ENCODE measurements around the gene TRMU. TPM values are rescaled to one million over a fixed set of nuclear protein-coding genes. Genes with fewer than 3 reads are reported as not detected.

The TRMU gene
- total RNA-seq, 6 experiments from 2014 or later = 17.2 to 24.2 (median 19.9) TPM

DNA sequence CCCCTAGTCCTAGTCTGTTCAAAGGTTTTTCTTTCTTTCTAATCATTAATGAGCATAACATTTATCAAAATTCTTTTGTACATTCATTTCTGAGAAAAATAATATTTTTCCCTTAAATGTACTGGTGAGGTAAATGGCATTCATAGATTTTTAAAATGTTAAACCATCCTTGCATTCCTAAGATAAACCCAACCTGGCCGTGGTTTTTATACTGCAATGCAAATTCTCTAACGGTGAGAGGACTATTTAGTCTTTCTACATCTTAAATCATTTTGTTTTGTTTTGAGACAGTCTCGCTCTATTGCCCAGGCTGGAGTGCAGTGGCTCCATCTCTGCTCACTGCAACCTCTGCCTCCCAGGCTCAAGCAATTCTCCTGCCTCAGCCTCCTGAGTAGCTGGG, 40.6 kb downstream of the TRMU start:
- H3K9me3 ChIP-seq = no peaks in the 10 kb centered on the region
- no peak for TF ChIP-seq POLR2A (IDR thresholded peaks at IDR 0.05)
- TF ChIP-seq, protein P1, sequence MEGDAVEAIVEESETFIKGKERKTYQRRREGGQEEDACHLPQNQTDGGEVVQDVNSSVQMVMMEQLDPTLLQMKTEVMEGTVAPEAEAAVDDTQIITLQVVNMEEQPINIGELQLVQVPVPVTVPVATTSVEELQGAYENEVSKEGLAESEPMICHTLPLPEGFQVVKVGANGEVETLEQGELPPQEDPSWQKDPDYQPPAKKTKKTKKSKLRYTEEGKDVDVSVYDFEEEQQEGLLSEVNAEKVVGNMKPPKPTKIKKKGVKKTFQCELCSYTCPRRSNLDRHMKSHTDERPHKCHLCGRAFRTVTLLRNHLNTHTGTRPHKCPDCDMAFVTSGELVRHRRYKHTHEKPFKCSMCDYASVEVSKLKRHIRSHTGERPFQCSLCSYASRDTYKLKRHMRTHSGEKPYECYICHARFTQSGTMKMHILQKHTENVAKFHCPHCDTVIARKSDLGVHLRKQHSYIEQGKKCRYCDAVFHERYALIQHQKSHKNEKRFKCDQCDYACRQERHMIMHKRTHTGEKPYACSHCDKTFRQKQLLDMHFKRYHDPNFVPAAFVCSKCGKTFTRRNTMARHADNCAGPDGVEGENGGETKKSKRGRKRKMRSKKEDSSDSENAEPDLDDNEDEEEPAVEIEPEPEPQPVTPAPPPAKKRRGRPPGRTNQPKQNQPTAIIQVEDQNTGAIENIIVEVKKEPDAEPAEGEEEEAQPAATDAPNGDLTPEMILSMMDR (IDR thresholded peaks at IDR 0.05) = no peak
- 94% methylated on average over 3 of the region's 3 CpGs for WGBS (ENCODE audit: insufficient coverage, low coverage, low lambda C conversion rate, missing lambda C conversion rate)
- ATAC-seq (no peak), DNase-seq (no peak)
- peak overlapping the region in 1 of 3 donors; percentile 45 for H3K4me3 ChIP-seq
- no peaks in the 10 kb centered on the region for H3K36me3 ChIP-seq
- H3K4me1 ChIP-seq = peaks cover 0 to 54% (median 12%) of the 10 kb centered on the region in 4 donors
- intact Hi-C loops (cut with DNase I) = no loop called here
- H3K27ac ChIP-seq = peak overlapping the region in 2 of 3 donors; percentile 93 to 96
- H3K27me3 ChIP-seq = no peaks in the 10 kb centered on the region

DNA sequence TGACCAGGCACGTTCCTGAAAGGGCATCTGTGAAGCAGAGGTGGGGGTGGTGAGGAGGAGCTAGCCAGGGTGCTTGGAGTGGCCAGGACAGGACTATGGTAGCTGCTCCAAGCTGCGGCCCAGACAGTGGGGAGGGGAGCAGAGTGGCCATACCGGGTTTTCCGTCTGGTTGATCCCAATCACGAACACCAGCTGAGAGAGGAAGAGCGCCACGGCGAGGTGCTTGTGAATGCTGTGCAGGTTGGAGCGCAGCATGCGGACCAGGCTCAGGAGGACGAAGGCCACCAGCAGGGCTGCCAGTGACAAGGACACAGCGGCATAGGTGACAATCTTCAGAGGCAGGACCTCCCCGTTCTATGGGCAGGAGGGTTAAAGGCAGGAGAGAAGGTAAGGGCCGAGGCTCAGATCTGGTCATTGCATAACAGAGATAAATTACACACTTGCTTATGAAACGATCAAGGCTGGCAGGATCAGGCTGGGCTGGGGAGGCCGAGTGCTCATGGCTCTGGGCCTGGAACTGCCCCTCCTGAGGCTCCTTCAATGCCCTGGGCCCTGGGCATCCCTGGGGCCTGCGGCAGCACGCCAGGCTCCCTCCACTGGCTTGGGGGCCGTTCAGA, 41.5 kb downstream of the TRMU start:
- ATAC-seq (peak; percentile 19 to 57 (median 54)), DNase-seq (peak in 2 of 3 donors; percentile 24 to 77)
- H3K4me1 ChIP-seq = peaks cover 0 to 49% (median 12%) of the 10 kb centered on the region in 4 donors
- intact Hi-C loops (cut with DNase I) = no loop called here
- peak overlapping the region; percentile 50 to 96 (median 93) for H3K27ac ChIP-seq
- H3K4me3 ChIP-seq = peak overlapping the region in 2 of 3 donors; percentile 5 to 45
- WGBS (ENCODE audit: insufficient coverage, low coverage, low lambda C conversion rate, missing lambda C conversion rate) = 29% methylated on average over 9 of the region's 19 CpGs
- no peak for TF ChIP-seq POLR2A (IDR thresholded peaks at IDR 0.05)
- TF ChIP-seq, protein P1 (IDR thresholded peaks at IDR 0.05) = peak in 2 of 4 donors; percentile 5 to 12
- no peaks in the 10 kb centered on the region for H3K27me3 ChIP-seq
- no peaks in the 10 kb centered on the region for H3K36me3 ChIP-seq
- no peaks in the 10 kb centered on the region for H3K9me3 ChIP-seq

DNA sequence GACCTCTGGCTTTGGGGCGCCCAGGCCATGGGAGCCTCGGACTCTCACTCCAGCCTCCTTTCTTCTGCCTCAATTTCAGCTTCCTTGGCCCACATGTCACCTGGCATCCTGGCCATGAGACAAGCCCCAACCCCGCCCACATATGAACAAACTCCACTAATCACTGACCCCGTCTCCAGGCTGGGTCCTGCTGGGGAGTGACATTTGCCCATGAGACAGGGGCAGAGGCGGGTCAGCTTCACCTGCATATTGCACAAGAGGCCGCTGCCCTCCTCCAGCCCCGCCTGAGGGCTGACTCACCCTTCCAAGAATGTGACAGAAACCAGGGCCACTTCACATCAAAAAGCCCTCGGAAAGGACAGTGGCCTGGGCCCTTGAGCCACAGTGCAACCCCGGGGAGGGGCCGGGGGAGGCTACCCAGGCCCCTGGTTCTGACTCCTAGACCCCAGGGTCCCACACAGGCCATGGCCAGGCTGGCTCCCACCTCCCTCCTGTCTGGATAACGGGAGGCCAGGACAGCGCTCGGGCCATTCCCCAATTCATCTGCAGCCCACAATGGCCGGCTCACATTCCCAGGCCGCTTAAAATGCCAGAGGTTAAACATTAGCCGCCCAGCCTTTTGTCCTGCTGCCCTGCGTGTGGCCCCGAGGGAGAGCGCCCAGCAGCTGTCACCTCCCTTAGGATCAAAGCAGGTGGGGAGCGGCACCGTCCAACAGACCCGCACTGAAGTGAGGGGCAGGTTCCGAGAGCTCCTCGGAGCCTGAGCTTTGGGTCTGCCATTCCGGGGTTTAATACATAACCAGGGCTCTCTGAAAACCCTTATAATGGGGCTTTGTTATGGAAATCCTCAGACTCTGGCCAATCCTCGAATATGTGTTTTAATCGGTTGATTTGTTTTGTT, 42.3 kb downstream of the TRMU start:
- peak overlapping the region in 2 of 3 donors; percentile 14 to 45 for H3K4me3 ChIP-seq
- H3K36me3 ChIP-seq = no peaks in the 10 kb centered on the region
- 25% methylated on average over 7 of the region's 27 CpGs for WGBS (ENCODE audit: insufficient coverage, low coverage, low lambda C conversion rate, missing lambda C conversion rate)
- peaks cover 0 to 49% (median 12%) of the 10 kb centered on the region in 4 donors for H3K4me1 ChIP-seq
- intact Hi-C loops (cut with DNase I) = no loop called here
- peak overlapping the region; percentile 87 to 96 (median 93) for H3K27ac ChIP-seq
- DNase-seq (peak; percentile 87 to 94 (median 93)), ATAC-seq (peak; percentile 70 to 86 (median 81))
- H3K27me3 ChIP-seq = no peaks in the 10 kb centered on the region
- no peaks in the 10 kb centered on the region for H3K9me3 ChIP-seq
- TF ChIP-seq, protein P1 (IDR thresholded peaks at IDR 0.05) = no peak
- peak; percentile 39 for TF ChIP-seq POLR2A (IDR thresholded peaks at IDR 0.05)

DNA sequence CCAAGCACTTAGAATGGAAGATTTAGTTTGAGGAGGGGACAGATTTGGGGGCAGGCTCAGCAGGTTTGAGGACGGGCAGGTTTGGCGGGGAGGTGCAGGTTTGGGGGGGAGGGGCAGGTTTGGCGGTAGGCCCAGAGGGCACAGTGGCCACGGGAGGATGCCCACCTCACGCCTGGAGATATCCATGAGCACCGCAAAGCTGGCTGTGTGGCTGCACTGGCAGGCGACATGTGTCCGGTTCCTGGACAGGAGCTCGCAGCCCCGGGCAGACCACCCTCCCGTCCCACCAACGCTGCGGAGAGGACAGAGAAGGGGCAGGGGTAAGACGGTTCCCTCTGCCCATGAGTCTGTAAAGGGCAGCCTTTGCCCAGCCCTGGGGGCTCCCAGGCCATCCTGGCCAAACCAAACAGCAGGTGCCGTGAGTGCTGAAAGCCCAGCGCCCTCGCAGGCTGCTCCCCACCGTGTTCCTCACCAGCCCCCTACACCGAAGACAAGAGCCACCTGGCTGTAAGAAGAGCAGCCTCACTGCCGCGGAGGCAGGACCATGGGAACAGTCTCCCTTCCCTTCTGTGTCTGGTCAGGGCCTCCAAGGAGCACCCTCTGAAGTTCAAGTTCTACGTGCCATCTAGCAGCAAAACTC, 43.0 kb downstream of the TRMU start:
- Histone ChIP-seq H3K36me3 (no peaks in the 10 kb centered on the region), H3K4me1 (peaks cover 0 to 49% (median 12%) of the 10 kb centered on the region in 4 donors), H3K4me3 (peak overlapping the region in 2 of 3 donors; percentile 14 to 52), H3K9me3 (no peaks in the 10 kb centered on the region), H3K27ac (peak overlapping the region; percentile 87 to 96 (median 93)), H3K27me3 (no peaks in the 10 kb centered on the region)
- intact Hi-C loops (cut with DNase I) = no loop called here
- no peak for TF ChIP-seq POLR2A (IDR thresholded peaks at IDR 0.05)
- TF ChIP-seq, protein P1 (IDR thresholded peaks at IDR 0.05) = no peak
- DNase-seq = peak; percentile 20 to 64 (median 63)
- WGBS (ENCODE audit: insufficient coverage, low coverage, low lambda C conversion rate, missing lambda C conversion rate) = no CpG with 5 or more reads among the region's 22 CpGs
- ATAC-seq = peak in 1 of 4 donors; percentile 4
